Measurements from ENCODE around the gene SYNM.

The SYNM gene

DNA sequence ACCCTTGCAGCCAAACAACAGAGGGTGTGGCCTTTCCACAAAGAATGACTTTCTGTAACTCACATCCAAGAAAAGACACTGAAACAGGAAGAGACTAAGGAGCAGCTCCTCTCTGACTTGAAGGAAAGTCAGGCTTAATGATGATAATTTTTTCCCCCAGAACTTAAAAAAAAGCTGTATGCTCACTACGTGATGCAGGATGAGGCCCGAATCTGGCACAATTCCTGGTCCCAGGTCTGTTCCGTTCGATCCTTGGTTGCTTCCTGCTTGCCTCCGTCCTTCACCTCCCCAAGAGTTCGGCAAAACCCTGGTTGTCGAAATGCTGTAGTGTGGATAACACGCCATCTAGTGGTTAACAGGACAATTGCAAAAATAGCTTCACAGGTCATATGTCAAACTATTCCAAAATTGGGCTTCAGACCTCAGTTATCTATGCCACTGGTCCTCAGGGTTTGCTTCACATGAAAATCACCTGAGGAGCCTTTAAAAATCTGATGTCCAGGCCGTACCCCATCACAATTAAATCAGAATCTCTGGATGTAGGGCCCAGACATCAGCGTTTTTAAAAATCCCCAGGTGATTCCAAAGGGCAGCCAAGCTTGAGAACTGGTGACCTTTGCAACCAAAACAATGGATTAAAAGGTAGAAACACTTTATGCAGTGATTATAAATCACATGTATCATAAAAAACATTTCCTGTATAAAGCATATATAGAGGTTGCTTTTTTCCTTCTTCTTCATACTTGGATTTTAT is 28.1 kb upstream of the SYNM start:
- H3K27ac ChIP-seq = no peak overlapping the region
- DNase-seq (ENCODE audit: low read depth, low spot score) = peak; percentile 18

DNA sequence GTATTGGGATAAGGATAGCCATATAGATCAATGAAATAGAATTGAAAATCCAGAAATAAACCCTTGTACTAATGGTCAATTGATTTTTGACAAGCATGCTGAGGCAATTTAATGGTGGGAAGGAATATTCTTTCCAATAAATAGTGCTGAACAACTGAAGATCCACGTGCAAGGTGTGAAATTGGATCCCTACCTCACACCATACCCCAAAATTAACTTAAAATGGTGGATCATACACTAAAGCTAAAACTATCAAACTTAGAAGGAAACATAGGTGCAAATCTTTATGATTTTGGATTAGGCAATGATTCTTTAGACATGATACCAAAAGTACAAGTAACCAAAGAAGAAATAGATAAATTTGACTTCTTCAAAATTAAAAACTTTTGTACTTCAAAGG is 22.1 kb upstream of the SYNM start:
- H3K27ac ChIP-seq = no peak overlapping the region
- no peak for DNase-seq (ENCODE audit: low read depth, low spot score)

DNA sequence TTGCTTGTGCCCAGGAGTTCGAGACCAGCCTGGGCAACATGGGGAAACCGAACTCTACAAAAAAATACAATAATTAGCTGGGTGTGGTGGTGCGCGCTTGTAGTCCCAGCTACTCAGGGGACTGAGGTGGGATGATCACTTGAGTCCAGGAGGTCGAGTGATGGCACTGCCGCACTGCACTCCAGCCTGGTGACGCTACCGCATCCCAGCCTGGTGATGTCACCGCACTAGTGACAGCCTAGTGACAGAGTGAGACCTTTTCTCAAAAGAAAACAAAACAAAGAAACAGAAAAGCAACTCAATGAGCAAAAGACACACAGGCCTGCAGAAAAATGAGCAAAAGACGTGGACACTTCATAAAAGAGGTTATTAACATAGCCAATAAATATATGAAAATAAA is 19.9 kb upstream of the SYNM start:
- no peak for DNase-seq (ENCODE audit: low read depth, low spot score)
- no peak overlapping the region for H3K27ac ChIP-seq

DNA sequence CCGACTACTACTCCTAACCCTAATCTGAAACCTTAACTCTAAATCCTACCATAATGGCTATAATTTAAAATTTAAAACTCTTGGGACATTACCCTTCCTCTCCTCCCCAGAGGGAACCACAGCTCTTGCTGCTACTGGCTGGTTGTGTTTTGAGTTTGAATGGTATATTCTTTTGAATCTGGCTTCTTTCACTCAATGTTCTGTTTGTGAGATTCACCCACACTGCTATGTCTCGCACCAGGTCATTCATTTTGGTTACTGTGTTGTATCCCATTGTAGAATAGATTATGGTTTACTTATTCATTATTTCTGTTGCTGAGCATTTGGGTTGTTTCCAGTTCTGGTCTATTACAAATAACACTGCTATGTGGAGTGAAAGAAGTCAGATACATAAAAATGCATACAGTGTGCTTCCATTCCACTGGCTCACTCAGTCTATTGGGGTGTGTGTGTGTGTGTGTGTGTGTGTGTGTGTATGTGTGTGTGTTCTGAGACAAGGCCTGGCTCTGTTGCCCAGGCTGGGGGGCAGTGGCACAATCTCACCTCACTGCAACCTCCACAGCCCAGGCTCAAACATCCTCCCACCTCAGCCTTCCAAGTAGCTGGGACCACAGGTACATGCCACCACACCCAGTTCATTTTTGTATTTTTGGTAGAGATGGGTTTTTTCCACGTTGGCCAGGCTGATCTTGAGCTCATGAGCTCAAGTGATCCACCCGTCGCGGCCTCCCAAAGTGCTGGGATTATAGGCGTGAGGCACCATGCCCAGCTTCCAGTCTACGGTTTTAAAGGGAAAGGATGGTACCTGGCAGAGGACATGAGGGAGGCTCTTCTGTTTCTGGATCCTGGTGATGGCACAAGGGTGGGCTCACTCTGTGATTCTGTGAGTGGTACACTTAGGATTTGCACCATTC is 19.2 kb upstream of the SYNM start:
- DNase-seq (ENCODE audit: low read depth, low spot score) = peak; percentile 26
- H3K27ac ChIP-seq = no peak overlapping the region

DNA sequence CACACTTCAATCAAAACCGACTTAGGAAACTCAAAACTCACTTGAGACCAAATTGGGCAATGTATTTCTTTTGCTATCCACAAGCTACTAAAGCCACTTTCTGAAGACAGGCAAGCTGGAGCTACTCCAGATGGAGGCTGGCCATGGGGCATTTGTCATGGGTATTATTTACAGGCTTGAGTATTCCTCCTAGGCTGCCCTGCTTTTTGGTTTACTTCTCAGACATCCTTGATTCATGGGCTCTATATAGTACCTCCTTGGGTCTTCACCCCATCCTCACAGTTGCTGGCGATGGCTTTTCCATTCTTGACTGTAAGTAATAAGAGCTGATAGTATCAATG is 18.6 kb upstream of the SYNM start:
- no peak overlapping the region for H3K27ac ChIP-seq
- no peak for DNase-seq (ENCODE audit: low read depth, low spot score)

DNA sequence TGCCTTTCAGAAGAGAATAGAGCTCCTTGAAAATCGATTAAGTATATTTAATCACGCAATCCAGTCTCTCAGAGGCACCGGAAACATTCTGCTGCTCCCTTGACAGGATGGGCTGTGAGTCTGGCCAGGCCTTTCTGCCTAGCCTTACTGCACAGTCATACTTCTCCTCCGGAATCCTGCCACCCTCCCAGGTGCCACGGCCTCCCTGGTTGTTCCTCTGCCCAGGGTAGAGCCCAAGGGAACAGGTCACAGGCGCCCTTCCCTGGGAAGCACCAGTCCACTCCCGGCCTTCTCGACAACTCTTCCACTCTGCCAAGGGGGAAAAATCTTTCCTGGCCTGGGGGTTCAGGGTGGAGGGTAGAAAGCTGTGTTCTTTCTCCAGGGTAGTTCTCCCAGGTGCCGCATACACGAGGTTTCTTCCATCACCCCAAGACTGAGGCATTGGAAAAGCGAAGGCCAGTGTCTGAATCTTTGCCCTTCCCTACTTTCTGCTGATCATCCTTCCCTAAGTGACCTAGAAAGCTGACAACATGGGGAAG is 17.4 kb upstream of the SYNM start:
- no peak overlapping the region for H3K27ac ChIP-seq
- no peak for DNase-seq (ENCODE audit: low read depth, low spot score)

DNA sequence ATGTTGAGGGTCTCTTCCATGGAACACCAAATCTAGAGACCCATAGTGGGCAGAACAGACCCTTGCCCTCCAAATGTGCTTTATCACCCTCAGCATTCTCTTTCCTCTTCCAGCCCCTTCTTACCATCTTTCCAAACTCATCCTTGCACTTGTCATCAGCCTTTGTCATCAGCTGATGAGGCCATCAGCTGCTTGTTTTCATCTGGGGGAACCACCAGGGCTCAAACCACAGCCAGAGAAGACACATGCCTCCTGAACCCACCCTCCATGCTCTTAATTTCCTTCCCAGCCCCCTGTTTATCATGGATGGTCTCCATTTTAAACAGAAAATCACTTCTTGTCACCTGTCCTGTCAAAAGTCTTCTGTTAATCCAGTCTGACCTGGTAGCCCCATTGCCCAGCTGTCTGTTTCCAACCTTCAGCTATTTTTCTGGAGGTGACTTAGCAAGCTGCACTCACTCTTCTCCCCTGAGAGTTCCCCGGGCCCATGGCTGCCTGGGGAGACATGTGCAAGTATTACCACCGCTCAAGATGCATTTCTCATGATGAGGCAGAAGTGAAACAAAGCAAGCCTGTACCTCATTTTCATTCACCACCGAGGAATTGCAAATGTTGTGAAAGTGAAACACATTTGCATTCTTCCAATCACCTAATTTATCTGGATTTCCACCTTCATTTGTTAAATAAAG is 14.7 kb upstream of the SYNM start:
- DNase-seq (ENCODE audit: low read depth, low spot score) = no peak
- H3K27ac ChIP-seq = no peak overlapping the region

DNA sequence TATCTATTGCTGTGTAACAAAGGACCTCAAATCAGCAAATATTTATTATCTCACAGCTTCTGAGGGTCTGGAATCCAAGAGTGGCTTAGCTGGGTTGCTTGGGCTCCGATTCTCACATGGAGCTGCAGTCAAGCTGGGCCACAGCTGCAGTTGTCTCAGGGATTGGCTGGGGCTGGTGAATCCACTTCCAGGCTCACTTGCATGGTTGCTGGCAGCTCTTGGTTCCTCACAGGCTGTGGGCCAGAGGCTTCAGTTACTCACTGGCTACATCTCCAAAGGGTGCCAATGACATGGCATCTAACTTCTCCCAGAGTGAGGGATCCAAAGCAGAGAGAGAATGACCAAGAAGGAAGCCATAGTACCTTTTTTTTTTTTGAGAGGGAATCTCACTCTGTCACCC is 13.9 kb upstream of the SYNM start:
- H3K27ac ChIP-seq = no peak overlapping the region
- DNase-seq (ENCODE audit: low read depth, low spot score) = no peak

DNA sequence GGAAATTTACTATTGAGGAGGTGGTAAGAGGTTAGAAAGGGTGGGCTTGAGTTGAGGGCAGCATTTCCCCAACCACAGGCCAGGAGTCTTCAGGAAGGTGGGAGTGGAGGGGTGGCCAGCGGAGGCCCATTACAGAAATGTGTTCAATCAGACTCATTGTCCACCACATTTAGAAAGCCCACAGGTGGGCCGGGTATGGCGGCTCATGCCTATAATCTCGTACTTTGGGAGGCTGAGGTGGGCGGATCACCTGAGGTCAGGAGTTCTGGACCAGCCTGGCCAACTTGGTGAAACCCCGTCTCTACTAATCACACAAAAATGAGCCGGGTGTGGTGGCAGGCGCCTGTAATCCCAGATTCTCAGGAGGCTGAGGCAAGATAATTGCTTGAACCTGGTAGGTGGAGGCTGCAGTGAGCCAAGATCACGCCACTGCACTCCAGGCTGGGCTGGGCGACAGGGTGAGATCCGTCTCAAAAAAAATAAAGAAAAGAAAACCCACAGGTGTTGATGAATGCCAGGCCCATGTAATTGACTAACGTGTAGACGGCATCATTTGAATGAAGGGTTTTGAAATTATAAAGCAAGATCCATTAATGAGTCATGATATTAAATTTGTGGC is 12.2 kb upstream of the SYNM start:
- no peak for DNase-seq (ENCODE audit: low read depth, low spot score)
- no peak overlapping the region for H3K27ac ChIP-seq

DNA sequence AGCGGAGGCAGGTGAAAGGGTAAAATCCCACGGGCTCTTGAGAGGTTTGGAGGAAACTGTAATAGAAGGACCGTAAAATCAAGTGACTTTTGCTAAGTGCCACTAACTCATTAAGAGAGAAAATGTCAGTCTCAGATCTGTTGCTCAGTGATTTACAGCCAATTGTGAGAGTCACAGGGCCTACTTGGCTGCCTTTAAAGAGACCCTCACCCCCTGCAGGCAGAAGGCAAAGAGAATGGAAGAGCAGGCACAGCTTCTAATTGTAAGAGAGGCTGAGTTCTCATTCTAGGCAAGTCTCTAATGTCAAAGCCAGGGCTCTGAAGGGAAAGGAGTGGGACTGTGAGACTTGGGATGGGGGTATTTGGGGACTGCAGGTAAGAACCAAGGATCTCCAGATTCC is 9.3 kb upstream of the SYNM start:
- DNase-seq (ENCODE audit: low read depth, low spot score) = no peak
- no peak overlapping the region for H3K27ac ChIP-seq

DNA sequence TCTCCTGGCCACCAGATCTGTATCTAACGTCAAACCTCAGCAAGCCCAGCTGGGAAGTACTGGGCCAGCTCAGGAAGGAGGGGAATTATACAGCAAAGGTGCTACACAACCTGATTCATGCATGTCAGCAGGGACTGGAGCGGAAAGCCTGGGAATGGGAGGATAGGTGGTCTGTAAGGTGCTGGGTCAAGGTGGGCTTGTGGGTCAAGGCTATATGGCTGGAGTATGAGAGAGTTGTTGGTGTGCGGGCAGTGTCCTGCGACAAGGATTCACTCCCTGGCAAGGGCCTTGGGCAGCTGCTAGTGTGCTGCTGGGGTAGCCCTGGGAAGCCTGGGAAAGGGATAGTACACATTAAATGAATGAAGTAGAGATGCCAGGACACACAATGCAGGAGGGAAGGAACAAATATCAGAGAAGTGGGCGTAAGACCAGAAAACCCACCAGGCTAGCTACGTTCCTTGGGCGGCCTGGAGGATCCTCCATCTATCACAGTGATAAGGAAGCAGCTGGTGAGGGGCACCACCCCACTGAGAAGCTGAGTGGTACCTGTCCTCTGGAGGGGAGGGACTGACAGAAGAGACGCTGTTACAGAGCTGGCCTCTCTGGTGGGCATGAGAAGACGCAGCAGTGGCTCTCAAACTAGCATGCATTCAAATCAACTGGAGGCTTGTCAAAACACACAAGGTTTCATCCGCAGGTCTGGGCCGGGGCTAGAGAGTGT is 8.5 kb upstream of the SYNM start:
- H3K27ac ChIP-seq = no peak overlapping the region
- no peak for DNase-seq (ENCODE audit: low read depth, low spot score)

DNA sequence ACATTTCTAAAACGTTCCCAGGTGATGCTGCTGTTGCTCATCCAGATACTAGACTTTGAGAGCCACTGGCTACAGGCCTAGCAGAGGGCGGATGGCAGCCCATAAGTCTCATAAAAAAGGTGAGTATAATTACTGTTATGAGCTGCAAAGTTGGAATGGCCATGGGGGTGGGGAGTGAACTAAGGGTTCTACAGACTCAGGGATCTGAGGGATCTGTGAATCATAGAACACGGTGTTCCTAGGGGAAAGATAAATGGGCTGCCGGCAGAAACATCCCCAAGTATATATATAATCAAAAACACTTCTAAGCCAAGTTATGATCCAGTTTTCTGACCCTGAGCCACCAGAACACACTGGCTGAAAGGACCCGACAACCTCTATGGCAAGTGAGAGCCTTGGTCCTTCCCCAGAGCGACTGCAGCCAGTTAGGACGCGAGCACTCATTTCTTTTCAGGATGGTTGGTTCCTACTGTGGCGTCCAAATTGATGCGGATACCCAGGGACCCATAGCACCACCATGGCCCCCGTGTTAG is 7.9 kb upstream of the SYNM start:
- peak; percentile 62 for DNase-seq (ENCODE audit: low read depth, low spot score)
- H3K27ac ChIP-seq = no peak overlapping the region

DNA sequence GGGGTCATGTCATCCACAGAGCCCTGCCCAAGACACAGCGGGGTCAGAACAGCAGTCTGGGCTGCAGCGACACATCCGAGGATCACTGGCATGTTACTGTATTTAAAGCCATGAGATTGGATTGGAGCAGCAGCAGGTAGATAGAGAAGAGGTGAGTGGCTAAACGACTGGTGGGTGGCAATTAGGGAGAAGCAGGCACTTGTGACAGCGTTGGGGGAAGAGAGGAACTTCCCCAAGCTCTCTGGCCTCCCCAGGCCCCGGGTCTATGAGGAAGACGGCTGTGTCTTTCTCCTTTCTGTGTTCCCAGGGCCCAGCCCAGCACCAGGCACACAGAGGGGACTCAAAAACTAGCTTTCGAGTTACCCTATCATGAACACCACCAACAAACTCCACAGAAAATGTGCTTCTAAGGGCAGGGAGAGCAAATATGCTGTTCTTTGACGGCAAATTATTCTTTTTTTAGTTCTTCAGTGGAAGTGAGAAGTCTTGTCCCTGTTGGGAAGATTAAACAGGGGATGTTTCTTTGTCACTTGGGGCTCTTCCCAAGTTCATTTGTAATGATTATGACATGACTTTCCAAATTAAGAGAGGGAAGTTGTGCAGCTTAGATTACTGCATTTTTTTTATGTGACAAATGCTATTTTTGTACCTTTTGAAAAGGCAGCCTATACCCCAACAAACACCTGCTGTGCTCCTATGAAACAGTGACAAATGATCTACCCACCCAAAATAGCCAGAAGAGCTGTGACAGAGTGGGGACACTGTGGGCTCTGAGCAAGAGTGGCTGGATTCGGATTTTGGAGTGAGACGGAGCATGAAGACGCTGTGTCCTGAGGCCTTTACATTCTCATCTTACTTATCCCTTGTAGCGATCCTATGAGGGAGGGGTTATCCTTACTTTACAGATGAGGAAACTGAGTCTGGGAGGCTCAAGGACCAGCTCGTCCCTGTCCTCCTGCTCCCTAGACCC is 7.2 kb upstream of the SYNM start:
- H3K27ac ChIP-seq = no peak overlapping the region
- DNase-seq (ENCODE audit: low read depth, low spot score) = no peak

DNA sequence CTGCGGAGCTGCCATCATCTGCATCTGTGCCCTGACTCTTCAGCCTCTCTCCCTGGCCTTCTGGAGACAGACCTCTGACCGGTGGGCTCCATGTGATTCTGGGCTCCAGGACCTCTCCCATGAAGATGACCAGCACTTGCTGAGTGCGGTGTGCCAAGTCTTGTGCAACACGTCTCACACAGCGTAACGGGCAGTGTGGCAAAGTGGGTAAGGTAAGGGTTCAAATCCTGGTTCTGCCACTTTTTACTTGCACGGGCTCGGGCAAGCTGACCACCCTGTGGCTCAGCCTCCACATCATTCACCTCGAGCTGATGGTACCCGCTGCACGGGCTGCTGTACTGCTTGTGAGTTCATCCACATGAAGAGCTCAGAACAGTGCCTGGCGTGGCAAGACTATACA is 6.5 kb upstream of the SYNM start:
- no peak for DNase-seq (ENCODE audit: low read depth, low spot score)
- H3K27ac ChIP-seq = no peak overlapping the region

DNA sequence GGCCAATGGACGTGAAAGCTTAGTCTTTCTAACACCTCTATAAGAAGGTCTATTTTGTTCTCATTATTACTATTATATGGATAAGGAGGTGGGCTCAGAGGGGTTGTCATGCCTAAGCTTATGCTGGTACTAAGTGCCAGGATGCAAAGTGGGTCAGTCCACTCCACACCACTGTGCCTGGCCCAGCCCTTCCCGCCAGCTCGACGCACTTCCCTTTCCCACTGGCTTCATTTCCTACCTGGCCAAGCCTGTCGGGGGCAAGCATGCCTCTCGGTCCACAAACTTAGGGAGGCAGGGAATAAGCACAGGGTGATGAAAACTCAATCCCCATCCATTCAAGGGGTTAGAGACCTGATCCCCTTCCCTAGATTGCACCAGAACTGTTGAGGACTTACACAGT is 5.9 kb upstream of the SYNM start:
- no peak for DNase-seq (ENCODE audit: low read depth, low spot score)

DNA sequence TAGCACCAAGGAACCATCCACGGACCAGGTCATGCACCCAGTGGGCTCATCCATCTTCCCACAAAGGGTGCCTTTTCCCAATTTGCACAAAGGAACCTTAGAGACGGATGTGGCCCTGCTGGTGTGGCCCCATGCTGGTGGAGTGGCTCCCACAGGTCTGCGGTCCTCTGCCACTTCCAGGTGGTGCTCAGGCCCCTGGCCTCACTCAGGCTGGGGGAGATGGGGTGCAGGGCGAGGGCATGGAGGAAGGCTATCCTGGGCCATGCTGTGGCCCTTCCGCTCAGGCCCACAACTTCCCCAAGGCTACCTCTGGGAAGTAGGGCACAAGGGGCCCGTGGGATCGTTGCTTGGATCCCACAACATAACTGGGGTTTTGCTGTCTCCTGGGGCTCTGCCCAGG is 5.2 kb upstream of the SYNM start:
- DNase-seq (ENCODE audit: low read depth, low spot score) = no peak
- no peak overlapping the region for H3K27ac ChIP-seq

More for the DNA sequence above, 5.9 kb upstream of the SYNM start:
- no peak overlapping the region for H3K27ac ChIP-seq

DNA sequence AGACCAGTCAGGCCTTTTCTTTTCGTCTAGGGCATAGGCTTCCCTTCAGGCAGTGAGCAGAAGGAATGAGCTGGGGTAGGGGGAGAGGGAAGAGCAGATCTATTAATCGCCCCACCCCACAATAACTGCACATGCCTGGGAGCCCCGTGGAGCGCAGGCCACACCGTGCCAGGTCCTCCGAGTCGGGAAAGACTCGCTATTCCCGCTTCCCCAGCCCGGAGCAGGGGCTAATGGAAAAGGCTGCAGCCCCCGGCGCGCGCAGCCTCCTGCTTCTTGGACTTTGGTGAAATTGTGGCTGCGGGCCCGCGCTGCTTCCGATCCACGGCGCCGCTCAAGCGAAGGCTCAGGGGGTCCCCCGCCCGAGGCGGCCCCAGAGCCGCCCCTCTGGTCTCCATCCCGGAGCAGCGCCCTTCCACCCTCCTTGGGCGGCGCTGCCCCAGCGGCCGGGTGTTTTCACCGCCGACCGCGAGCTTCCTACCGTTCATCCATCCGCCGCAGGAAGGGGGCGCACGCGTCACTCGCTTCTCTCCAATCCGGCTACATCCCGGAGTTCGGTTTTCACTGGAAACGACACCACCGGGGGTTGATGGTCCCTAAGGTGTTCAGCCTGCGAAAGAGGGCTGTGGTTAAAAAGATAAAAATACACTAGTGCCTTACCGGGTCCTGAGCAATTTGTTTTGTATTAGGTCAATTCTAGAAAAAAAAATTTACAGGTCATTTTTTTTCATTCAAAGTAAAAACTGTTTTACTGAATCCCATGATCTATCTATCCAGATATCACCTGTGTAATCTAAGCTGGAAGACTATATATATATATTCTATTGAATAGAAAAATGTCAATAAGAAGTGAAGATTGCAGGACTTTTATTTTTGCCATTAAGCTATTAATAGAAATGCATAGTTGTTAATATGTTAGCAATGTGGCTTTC is 4.4 kb upstream of the SYNM start:
- DNase-seq (ENCODE audit: low read depth, low spot score) = no peak
- H3K27ac ChIP-seq = no peak overlapping the region

All from epithelial cell of prostate (primary cell).